KOPT-K1 (cell line): ENCODE data around the gene JARID2.

Experiments used
- H3K27ac ChIP-seq: fragments of 200-600 bp; sonication (generic); 2 replicates; pipeline ENCODE4 v1.5.1; 2016; ENCODE audit warnings: antibody characterized with exemption, mild to moderate bottlenecking, low read depth, low read length; ENCODE audit not compliant: poor library complexity, severe bottlenecking
- H3K36me3 ChIP-seq: fragments of 200-600 bp; sonication (generic); 2 replicates; pipeline ENCODE4 v1.5.1; 2017; ENCODE audit warnings: antibody characterized with exemption, mild to moderate bottlenecking, low read length, moderate library complexity; ENCODE audit not compliant: insufficient read depth
- H3K9me3 ChIP-seq: fragments of 200-600 bp; sonication (generic); 2 replicates; pipeline ENCODE4 v1.5.1; 2017; ENCODE audit warnings: antibody characterized with exemption, low read length, mild to moderate bottlenecking; ENCODE audit not compliant: insufficient read depth, poor library complexity, severe bottlenecking

Gene JARID2

DNA sequence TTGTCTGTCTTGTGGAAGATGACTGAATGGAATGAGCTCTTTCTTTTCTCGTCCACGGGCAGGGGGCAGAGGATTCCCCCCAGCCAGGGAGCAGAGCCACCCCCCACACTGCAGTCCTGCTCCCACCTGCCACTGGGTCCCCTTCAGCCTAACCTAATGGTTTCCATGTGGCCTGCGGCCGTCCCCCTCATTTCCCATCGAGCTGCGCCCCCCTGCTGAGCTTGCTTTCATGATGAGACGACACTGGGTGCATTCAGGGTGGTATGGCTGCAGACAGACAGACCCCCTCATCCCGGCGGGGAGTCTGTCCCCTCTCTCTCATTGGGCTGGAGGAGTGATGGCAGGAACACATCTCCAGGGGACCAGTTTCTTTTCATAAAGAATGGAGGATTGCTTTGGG lies 276.2 kb downstream of the JARID2 start:
- Histone ChIP-seq H3K9me3 (no peaks in the 10 kb centered on the region), H3K27ac (no peak overlapping the region), H3K36me3 (peaks cover 92% of the 10 kb centered on the region)

DNA sequence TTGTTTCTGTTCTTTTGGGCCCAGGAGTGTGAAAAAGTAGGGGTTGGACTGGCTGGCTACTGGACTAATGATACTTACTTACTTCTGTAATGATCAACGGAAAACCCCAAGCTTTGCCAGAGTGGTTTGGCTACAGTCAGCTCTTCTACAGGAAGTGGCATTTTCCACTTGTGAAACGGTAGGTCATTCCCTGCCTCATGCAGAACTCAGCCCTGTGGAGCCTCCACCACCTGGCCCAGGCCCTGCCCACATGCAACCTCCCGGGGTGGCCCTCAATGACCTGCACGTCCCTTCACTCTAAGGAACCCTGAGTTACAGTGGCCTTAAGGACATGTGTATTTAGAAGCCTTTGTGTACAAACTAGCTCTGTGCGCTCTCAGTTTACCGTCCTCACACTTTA lies 276.6 kb downstream of the JARID2 start:
- Histone ChIP-seq H3K36me3 (peaks cover 88% of the 10 kb centered on the region), H3K9me3 (peaks cover under 1% of the 10 kb centered on the region)

DNA sequence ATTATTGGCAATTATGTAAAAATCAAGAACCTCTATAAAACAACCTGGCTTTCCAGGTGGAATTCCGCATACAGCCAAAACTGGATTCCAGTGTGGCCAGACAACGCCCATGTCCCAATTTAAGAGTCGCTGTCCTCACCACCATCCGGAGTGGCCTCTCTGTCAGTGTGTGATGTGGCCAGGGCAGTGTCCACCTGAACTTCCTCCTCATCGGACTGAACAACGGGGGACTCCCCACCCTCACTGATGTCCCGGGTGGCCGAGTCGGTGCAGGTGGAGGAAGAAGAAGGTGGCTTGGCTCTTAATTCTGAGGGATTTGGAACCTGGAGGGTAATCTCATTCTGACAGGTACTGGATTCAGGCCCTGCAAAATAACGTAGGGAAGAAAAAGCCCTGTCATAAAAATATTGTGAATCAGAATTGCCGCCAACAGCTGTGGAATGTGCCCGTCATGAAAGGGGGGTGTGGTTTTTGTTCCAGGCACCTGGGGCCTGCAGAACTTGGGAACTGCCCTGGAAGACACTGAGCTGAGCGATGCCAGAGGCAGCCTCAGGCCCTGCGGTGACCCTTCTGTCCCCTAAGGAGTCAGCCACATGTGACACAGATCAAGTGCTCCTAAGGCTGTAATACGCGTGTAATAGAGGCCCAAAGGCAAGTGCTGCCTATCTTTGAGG lies 277.1 kb downstream of the JARID2 start:
- Histone ChIP-seq H3K36me3 (peaks cover 88% of the 10 kb centered on the region), H3K9me3 (peaks cover 6% of the 10 kb centered on the region), H3K27ac (no peak overlapping the region)

More for the DNA sequence above, 276.6 kb downstream of the JARID2 start:
- H3K27ac ChIP-seq, result no peak overlapping the region

DNA sequence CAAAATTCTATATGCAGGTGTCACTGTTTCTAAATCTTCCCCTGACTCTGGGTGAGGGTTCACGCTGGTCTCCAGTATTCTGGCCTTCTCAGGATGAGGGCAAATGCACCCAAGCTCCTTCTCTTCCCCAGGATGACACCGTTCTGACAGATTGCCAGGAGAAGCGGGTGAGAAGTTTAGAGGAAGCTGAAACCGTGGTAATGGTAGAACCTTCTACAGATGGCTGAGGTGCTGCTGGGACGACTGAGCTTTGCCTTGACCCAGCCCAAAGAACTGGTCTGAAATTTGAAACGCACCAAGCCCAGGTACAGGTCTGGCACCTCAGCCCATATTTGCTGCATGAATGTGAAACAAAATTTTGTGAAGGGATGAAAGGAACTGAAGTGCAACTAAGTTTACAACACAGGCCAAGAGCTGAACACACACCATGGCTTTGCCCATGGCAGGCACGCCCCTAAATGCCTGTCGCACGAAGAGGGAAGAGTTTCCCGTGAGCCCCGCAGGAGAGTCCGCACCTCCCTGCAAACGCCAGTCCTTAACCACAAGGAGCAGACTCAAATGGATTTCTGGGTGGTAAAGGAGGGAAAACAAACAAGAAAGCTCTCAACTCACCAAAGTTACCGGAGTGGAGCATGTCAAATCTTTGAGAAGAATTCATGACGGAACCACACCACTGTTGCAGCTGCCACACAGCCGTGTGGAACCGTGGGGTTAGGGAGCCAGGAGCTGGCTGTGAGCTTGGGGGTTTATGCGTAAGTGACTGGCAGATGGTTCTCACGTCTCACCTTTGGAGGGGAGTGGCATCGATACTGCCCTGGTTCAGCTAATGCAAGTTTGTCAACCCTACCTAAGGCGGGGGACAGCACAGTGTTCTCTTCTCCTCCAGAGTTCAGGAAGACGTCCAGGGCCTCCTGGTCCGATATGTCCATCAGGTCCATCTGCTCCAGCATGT lies 278.1 kb downstream of the JARID2 start:
- Histone ChIP-seq H3K27ac (no peak overlapping the region), H3K9me3 (peaks cover 11% of the 10 kb centered on the region), H3K36me3 (peaks cover 88% of the 10 kb centered on the region)

DNA sequence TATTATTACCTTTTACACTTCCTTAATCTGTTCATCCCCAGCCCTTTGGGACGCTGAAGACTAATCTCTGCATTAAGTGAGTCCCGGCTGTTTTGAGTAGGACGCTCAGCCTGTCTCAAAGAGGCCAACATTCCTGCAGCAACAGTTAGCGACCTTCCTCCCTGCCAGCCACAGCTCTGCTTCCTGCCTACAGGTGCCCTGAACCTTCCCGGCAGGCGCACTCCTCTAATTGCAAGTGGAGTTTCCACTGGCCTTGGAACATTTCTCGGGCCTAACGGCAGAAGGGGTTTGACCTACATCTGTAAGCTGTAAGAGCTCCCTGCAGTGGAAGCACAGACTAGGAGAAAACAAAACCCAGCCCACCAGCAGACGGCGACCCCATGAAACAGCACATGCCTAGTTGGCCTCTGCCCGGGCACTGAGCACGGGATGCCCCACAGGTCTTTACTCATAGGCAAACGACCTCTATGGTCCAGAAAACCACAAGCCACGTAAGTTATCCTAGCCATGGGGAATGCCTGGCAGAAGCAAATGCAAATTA lies 279.1 kb downstream of the JARID2 start:
- Histone ChIP-seq H3K36me3 (peaks cover 85% of the 10 kb centered on the region), H3K27ac (no peak overlapping the region), H3K9me3 (peaks cover 11% of the 10 kb centered on the region)

DNA sequence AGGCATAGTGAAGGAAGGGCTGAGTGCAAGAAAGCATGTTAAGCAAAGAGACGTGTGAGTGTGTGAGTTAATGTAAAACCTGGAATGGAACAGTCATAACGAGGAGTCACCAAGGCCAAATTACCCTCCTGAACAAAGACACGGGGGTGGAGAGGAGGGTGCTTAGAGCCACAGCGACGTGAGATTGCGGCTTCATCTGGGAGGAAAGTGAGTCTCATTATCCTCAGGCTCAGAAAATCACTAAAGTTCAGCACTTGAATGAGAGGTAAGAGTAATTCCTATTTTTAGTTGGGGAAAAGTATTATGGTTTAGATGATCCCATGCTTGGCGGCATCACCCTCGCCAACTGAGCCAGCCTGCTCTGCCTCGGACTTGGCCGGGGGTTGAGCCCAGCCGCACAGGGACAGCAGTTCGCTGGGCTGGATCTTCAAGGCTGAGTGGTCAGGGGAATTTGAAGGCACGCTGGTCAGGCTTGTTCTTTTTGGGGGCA lies 280.4 kb downstream of the JARID2 start:
- no peak overlapping the region for H3K27ac ChIP-seq

DNA sequence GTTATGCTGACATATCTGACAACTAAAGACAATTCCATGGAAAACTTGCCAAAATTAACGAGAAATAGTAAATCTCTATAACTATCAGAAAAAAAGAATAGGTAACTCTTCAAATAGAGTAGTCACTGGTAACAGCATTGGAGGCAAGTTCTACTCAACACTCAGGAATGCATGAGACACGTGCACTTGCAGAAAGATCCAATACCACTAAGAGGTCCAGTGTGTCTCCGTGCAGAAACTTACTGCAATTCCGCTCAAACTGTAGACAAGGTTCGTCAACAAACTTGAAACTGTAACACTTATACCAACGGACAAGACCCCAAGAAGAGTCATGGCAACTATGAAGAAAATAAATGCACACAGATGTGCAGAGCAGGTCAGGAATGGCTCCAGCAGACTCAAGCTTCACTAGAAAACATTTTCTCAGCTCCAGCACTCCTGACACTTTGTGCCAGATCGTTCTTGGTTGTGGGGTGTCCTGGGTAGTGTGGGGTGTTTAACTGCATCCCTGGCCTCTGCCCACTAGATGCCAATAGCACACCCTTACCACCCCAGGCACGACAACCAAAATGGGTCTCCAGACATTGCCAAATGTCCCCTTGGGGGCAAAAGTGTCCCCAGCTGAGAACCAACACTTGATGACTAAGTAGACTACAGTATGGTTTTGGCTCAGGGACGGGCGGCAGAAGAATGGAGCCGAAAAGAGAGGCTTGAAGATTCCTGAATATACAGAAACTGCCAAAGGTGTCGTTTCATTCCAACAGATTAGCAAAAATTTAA lies 282.2 kb downstream of the JARID2 start:
- peaks cover 69% of the 10 kb centered on the region for H3K36me3 ChIP-seq
- H3K9me3 ChIP-seq, result peaks cover 11% of the 10 kb centered on the region
- no peak overlapping the region for H3K27ac ChIP-seq

More for the DNA sequence above, 280.4 kb downstream of the JARID2 start:
- Histone ChIP-seq H3K36me3 (peaks cover 84% of the 10 kb centered on the region), H3K9me3 (peaks cover 11% of the 10 kb centered on the region)

DNA sequence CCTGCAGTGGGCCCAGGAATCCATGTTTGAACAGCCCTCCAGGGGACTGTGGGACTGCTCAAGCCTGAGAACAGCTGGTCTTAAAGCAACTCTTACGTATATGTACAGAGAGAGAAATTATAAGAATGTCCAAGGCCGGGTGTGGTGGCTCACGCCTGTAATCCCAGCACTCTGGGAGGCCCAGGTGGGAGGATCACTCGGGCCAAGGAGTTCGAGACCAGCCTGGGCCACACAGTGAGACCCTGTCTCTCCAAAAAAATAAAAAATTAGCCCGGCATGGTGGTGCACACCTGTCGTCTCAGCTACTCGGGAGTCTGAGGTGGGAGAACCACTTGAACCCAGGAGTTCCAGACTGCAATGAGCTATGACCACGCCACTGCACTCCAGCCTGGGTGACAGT lies 283.0 kb downstream of the JARID2 start:
- H3K9me3 ChIP-seq, result peaks cover 11% of the 10 kb centered on the region
- peaks cover 60% of the 10 kb centered on the region for H3K36me3 ChIP-seq
- H3K27ac ChIP-seq, result no peak overlapping the region

DNA sequence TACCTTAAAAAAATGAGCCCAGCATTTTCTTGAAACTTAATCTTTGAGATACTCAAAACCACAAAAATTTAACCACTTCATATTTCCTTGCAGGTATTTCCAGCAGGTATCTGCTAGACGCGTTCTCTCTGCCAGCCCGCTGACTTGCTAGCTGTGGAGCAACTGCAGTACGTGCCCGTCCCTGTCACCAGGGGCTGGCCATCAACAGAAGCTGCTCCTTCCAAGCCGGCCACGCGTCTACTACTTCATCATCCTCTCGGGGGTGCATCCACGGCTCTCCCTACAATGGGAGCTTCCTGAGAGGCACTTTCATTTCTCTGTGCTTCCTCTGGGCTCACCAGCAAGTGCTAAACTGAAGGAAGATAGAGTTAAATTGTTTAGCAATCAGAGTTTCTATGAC lies 284.5 kb downstream of the JARID2 start:
- Histone ChIP-seq H3K27ac (no peak overlapping the region), H3K9me3 (peaks cover 11% of the 10 kb centered on the region), H3K36me3 (peaks cover 46% of the 10 kb centered on the region)

DNA sequence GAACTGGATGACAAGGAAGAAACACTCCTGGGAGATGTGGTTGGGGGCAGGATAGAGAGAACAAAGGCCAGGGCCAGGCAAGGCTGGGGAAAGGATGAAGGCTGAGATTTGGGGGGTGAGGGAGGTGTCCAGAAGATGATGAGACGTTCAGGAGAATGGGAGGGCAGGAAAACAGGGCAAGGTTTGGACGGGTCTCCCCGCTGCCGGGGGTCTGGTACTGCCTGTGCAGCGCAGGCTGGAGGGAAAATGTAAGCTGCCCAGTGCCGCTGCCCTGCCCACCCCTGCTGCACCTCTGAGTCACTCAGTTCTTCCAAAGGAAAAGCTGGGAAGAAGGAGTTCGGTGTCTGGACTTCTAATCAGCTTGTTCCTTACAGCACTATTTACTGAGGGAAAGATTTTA lies 286.1 kb downstream of the JARID2 start:
- no peak overlapping the region for H3K27ac ChIP-seq
- peaks cover 11% of the 10 kb centered on the region for H3K9me3 ChIP-seq
- peaks cover 37% of the 10 kb centered on the region for H3K36me3 ChIP-seq

DNA sequence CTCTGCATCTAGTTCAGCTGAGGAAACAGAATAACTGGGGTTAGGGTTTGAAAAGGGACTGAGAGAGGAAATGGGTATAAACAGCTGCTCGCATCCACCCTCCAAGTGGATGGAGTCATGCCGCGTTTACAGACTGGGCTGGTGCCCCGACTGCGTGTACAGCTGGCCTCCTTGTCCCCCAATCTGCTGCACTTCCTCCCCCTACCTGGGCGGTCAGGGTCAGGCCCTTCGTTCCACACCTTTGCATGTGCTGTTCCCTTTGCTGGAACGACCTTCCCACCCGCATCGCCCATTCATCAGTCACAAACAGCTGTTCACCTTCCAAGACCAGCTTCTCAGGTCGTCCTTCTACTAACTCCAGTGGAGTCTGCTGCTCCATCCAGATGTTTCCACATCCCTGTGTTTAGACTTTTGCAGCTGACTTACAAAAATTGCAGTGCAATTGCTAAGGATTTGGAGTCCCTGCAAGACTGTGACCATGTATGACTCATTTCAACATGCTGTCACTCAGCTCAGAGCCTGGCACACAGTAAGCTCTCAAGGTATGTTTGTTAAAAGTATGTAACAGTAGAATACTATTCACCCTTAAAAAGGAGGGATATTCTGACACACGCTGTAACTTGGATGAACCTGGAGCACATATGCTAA lies 287.6 kb downstream of the JARID2 start:
- Histone ChIP-seq H3K9me3 (no peaks in the 10 kb centered on the region), H3K36me3 (peaks cover 26% of the 10 kb centered on the region), H3K27ac (no peak overlapping the region)

DNA sequence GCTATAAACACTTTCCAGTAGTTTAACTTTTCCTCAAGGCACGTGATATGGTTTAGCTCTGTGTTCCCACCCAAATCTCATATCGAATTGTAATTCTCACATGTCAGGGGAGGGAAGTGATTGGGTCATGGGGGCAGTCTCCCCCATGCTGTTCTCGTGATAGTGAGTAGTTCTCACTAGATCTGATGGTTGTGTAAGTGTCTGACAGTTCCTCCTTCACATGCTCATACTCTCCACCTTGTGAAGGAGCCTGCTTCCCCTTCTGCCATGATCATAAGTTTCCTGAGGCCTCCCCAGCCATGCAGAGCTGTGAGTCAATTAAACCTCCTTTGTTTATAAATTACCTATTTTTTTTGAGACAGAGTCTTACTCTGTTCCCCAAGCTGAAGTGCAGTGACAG lies 289.1 kb downstream of the JARID2 start:
- Histone ChIP-seq H3K36me3 (peaks cover 14% of the 10 kb centered on the region), H3K9me3 (no peaks in the 10 kb centered on the region), H3K27ac (no peak overlapping the region)

DNA sequence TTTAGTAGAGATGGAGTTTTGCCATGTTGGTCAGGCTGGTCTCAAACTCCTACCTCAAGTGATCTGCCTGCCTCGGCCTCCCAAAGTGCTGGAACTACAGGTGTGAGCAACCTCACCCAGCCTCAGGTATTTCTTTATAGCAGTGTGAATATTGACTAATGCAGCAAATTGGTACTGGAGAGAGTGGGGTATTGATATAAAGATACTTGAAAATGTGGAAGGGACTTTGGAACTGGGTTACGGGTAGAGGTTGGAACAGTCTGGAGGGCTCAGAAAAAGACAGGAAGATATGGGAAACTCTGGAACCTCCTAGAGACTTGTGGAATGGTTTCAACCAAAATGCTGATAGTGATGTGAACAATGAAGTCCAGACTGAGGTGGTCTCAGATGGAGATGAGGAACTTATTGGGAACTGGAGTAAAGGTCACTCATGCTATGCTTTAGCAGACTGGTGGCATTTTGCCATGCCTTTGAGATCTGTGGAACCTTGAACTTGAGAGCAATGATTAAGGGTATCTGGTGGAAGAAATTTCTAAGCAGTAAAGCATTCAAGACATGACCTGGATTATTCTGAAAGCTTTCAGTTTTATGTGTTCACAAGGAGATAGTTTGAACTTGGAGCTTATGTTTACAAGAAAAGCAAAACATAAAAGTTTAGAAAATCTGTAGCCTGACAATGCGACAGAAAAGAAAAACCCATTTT lies 289.8 kb downstream of the JARID2 start:
- peaks cover 8% of the 10 kb centered on the region for H3K36me3 ChIP-seq
- no peak overlapping the region for H3K27ac ChIP-seq
- no peaks in the 10 kb centered on the region for H3K9me3 ChIP-seq
